Fibroblast of lung (primary cell): ENCODE results near the gene WDR35.

Experiments
- CTCF ChIP-seq, 2 donors: IDR thresholded peaks in 1 of 2; conservative IDR thresholded peaks in 1 of 2; 1 replicate in 1 of 2; 2 replicates in 1 of 2; pipeline ENCODE4 v1.5.1; 2011 to 2012; ENCODE audit warnings: low read length in 2 of 2, control low read depth in 1 of 2, inconsistent platforms in 1 of 2, low read depth in 1 of 2, mild to moderate bottlenecking in 1 of 2
- EZH2 ChIP-seq: IDR thresholded peaks from 2 replicates; pipeline ENCODE4 v1.5.1; 2012; ENCODE audit warnings: low read length, control low read depth, mild to moderate bottlenecking; ENCODE audit errors: missing control alignments

GRCh38 chr2:20019747-20020146, 29.8 kb upstream of the WDR35 start:
- TF ChIP-seq CTCF (conservative IDR thresholded peaks at IDR 0.05 in 1 of 2, IDR thresholded peaks at IDR 0.05 in 1 of 2; ENCODE audit: low read depth in 1 of 2, low read length in 2 of 2) (no peak), EZH2 (no peak)
